SK-N-SH treated with all-trans-retinoic acid at 6 μM for 48 hours (cell line): Measurements from ENCODE around the gene CACNB2.

ENCODE experiments used
- ATAC-seq: fragments of 200-7000 bp; cut with Tn5 transposase; 3 replicates; pipeline ENCODE4 v1.9.1; 2020; ENCODE audit warnings: mild to moderate bottlenecking, moderate library complexity
- ARNTL ChIP-seq: fragments of 450-650 bp; formaldehyde crosslinking; IDR thresholded peaks from 2 replicates; pipeline ENCODE4 v1.5.0; 2020; ENCODE audit warnings: low read depth, mild to moderate bottlenecking, moderate library complexity, borderline replicate concordance
- BACH2 ChIP-seq: fragments of 250-450 bp; sonication (Bioruptor Pico); IDR thresholded peaks from 2 replicates; pipeline ENCODE4 v1.9.0; 2021; ENCODE audit warnings: mild to moderate bottlenecking, borderline replicate concordance
- CREB5 ChIP-seq: fragments of 250-450 bp; sonication (Bioruptor Pico); IDR thresholded peaks from 2 replicates; pipeline ENCODE4 v1.5.1; 2020; ENCODE audit warnings: low read depth, mild to moderate bottlenecking, moderate library complexity
- CSDC2 ChIP-seq: fragments of 250-450 bp; sonication (Bioruptor Pico); IDR thresholded peaks from 2 replicates; pipeline ENCODE4 v1.5.0; 2020; ENCODE audit warnings: mild to moderate bottlenecking, moderate library complexity
- ESRRG ChIP-seq: fragments of 250-450 bp; sonication (Bioruptor Pico); IDR thresholded peaks from 2 replicates; pipeline ENCODE4 v1.6.1; 2021; ENCODE audit warnings: mild to moderate bottlenecking
- GLIS3 ChIP-seq: fragments of 250-450 bp; sonication (Bioruptor Pico); IDR thresholded peaks from 2 replicates; pipeline ENCODE4 v1.5.0; 2020; ENCODE audit warnings: mild to moderate bottlenecking, moderate library complexity
- ISL1 ChIP-seq: fragments of 250-450 bp; sonication (Bioruptor Pico); IDR thresholded peaks from 2 replicates; pipeline ENCODE4 v2.1.2; 2022; ENCODE audit warnings: mild to moderate bottlenecking, moderate library complexity
- OSR1 ChIP-seq: fragments of 250-450 bp; sonication (Bioruptor Pico); IDR thresholded peaks from 2 replicates; pipeline ENCODE4 v1.8.0; 2022; ENCODE audit warnings: moderate library complexity, mild to moderate bottlenecking, inconsistent platforms
- POU6F1 ChIP-seq: fragments of 250-450 bp; sonication (Bioruptor Pico); IDR thresholded peaks from 2 replicates; pipeline ENCODE4 v1.8.0; 2021; ENCODE audit warnings: low read depth, mild to moderate bottlenecking, moderate library complexity, borderline replicate concordance
- PPARA ChIP-seq: fragments of 250-450 bp; sonication (Bioruptor Pico); IDR thresholded peaks from 2 replicates; pipeline ENCODE4 v1.5.0; 2020; ENCODE audit warnings: mild to moderate bottlenecking, borderline replicate concordance
- RARB ChIP-seq: fragments of 250-450 bp; sonication (Bioruptor Pico); IDR thresholded peaks from 2 replicates; pipeline ENCODE4 v1.8.0; 2021; ENCODE audit warnings: mild to moderate bottlenecking, moderate library complexity
- SNAI2 ChIP-seq: fragments of 250-450 bp; sonication (Bioruptor Pico); IDR thresholded peaks from 2 replicates; pipeline ENCODE4 v1.5.0; 2020; ENCODE audit warnings: mild to moderate bottlenecking, moderate library complexity
- TOX ChIP-seq: fragments of 250-450 bp; sonication (Bioruptor Pico); IDR thresholded peaks from 2 replicates; pipeline ENCODE4 v1.8.0; 2021; ENCODE audit warnings: mild to moderate bottlenecking, moderate library complexity, borderline replicate concordance
- TSHZ2 ChIP-seq: fragments of 250-450 bp; sonication (Bioruptor Pico); IDR thresholded peaks from 2 replicates; pipeline ENCODE4 v1.5.0; 2020; ENCODE audit warnings: mild to moderate bottlenecking, moderate library complexity
- ZC3H10 ChIP-seq: fragments of 250-450 bp; sonication (Bioruptor Pico); IDR thresholded peaks from 2 replicates; pipeline ENCODE4 v1.5.1; 2021; ENCODE audit warnings: mild to moderate bottlenecking, moderate library complexity
- ZFP3 ChIP-seq: fragments of 250-450 bp; sonication (Bioruptor Pico); IDR thresholded peaks from 2 replicates; pipeline ENCODE4 v1.5.0; 2020; ENCODE audit warnings: mild to moderate bottlenecking, moderate library complexity
- ZFP30 ChIP-seq: fragments of 450-650 bp; formaldehyde crosslinking; IDR thresholded peaks from 2 replicates; pipeline ENCODE4 v1.5.0; 2022; ENCODE audit warnings: mild to moderate bottlenecking, moderate library complexity
- ZNF565 ChIP-seq: fragments of 450-650 bp; formaldehyde crosslinking; conservative IDR thresholded peaks from 2 replicates; pipeline ENCODE4 v1.5.0; 2020; ENCODE audit warnings: low read depth, mild to moderate bottlenecking, moderate library complexity
- ZNF70 ChIP-seq: fragments of 450-650 bp; formaldehyde crosslinking; IDR thresholded peaks from 2 replicates; pipeline ENCODE4 v1.5.0; 2020; ENCODE audit warnings: mild to moderate bottlenecking, moderate library complexity
- ZNF8 ChIP-seq: fragments of 450-650 bp; formaldehyde crosslinking; IDR thresholded peaks from 2 replicates; pipeline ENCODE4 v1.5.0; 2020; ENCODE audit warnings: mild to moderate bottlenecking, moderate library complexity
- TF ChIP-seq, protein P1 (sequence below): fragments of 250-450 bp; sonication (Bioruptor Pico); IDR thresholded peaks from 2 replicates; pipeline ENCODE4 v1.8.0; 2020; ENCODE audit warnings: mild to moderate bottlenecking, moderate library complexity, borderline replicate concordance

The CACNB2 gene

DNA sequence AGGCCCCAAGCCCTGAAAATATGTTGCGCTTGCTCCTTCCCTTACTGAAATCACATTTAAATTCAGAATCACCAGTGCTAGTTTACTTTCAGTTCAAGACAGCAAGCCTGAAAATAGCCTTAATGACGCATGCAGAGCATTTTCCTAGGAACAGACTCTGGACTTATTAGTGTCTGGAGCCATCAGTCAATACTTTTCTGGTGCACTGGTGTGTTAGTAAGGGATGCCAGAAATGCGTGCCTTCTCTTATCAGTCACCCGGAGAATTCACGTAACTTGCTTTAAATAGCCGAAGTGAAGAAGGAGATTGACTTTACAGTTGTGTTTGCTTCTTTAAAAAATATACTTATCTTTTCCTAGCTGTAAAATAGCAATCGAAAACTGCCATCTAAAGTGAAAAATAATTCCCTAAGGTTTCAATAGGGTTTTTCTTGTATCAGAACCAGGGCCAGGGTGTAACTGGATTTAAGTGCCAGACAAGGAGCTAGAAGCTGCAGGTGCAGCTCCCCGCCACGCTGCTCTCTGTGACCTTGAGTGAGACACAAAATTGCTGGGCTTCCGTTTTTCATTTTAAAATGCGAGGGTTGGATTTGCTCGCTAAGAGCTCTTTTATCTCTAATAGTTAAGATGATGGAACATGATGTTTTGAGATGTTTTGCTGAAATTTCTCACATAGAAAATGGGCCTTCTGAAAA lies 333.3 kb downstream of the CACNB2 start:
- TF ChIP-seq ZFP30 (CRISPR knock-in tag) (no peak), POU6F1 (CRISPR knock-in tag) (no peak), ARNTL (no peak), TSHZ2 (CRISPR knock-in tag) (no peak), PPARA (CRISPR knock-in tag) (no peak), ZNF8 (CRISPR knock-in tag) (no peak), GLIS3 (CRISPR knock-in tag) (no peak), BACH2 (CRISPR knock-in tag) (no peak), ZNF70 (CRISPR knock-in tag) (no peak), RARB (CRISPR knock-in tag) (no peak), TOX (CRISPR knock-in tag) (no peak), ISL1 (CRISPR knock-in tag) (no peak), ZC3H10 (no peak), CSDC2 (CRISPR knock-in tag) (no peak), ESRRG (CRISPR knock-in tag) (no peak), ZFP3 (CRISPR knock-in tag) (no peak), OSR1 (CRISPR knock-in tag) (no peak), ZNF565 (no peak)
- TF ChIP-seq, protein P1, sequence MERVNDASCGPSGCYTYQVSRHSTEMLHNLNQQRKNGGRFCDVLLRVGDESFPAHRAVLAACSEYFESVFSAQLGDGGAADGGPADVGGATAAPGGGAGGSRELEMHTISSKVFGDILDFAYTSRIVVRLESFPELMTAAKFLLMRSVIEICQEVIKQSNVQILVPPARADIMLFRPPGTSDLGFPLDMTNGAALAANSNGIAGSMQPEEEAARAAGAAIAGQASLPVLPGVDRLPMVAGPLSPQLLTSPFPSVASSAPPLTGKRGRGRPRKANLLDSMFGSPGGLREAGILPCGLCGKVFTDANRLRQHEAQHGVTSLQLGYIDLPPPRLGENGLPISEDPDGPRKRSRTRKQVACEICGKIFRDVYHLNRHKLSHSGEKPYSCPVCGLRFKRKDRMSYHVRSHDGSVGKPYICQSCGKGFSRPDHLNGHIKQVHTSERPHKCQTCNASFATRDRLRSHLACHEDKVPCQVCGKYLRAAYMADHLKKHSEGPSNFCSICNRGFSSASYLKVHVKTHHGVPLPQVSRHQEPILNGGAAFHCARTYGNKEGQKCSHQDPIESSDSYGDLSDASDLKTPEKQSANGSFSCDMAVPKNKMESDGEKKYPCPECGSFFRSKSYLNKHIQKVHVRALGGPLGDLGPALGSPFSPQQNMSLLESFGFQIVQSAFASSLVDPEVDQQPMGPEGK (CRISPR knock-in tag): no peak
- no peak for ATAC-seq

GRCh38 chr10:18474118-18474455 lies 333.9 kb downstream of the CACNB2 start:
- TF ChIP-seq ISL1 (CRISPR knock-in tag): no peak
- TF ChIP-seq PPARA (CRISPR knock-in tag): no peak
- no peak for TF ChIP-seq ARNTL
- TF ChIP-seq ZNF8 (CRISPR knock-in tag): no peak
- TF ChIP-seq GLIS3 (CRISPR knock-in tag): no peak
- no peak for TF ChIP-seq ZFP3 (CRISPR knock-in tag)
- TF ChIP-seq ZC3H10: no peak
- no peak for TF ChIP-seq RARB (CRISPR knock-in tag)
- no peak for ATAC-seq

DNA sequence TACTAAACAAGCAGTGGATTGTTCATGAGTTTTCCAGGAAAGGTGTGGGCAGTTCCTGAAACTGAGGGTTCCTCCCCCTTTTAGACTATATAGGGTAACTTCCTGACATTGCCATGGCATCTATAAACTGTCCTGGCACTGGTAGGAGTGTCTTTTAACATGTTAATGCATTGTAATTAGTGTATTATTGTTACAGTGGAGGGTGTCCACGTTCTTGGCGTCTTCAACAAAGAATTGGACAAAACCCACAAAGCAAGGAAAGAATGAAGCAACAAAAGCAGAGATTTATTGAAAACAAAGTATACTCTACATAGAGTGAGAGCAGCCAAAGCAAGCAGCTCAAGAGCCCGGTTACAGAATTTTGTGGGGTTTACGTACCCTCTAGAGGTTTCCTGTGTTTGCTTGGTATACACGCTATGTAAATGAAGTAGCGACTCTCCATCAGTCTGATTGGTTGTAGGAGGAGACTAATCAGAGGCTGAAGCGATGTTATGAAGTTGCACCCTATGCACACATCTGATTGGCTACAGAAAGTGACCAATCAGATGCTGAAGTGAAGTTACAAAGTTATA lies 335.9 kb downstream of the CACNB2 start:
- TF ChIP-seq, protein P1 (CRISPR knock-in tag): no peak
- no peak for TF ChIP-seq ARNTL
- TF ChIP-seq SNAI2: no peak
- TF ChIP-seq ZC3H10: no peak
- TF ChIP-seq ZNF565: no peak
- TF ChIP-seq TOX (CRISPR knock-in tag): no peak
- ATAC-seq: no peak

DNA sequence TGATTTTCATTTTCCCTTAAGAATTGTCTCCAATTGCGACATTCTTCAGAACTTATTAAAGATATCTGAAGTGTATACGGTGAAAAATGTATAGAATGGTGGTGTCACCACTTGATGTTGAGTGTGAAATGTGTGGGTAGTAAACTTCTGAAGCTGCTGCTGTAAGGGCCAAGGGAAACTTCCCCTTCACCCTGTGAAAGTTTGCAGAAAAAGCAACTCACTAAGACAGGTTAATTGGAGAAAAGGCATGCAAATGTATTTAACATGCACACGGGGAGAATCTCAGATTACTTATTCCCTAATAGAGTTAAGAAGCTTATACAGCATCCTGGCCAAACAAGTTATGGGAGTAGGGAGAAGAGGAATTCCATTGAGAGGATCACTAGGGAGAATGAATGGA lies 338.1 kb downstream of the CACNB2 start:
- ATAC-seq: no peak
- TF ChIP-seq TSHZ2 (CRISPR knock-in tag) (no peak), CREB5 (CRISPR knock-in tag) (no peak)
- TF ChIP-seq, all 23 proteins: peak for 0
